SU-DHL-6 (cell line): ENCODE measurements around the gene NPAS3.

ENCODE experiments used
- H2AFZ ChIP-seq: fragments of 200-600 bp; sonication (generic); 2 replicates; pipeline ENCODE4 v1.6.1; 2014; ENCODE audit warnings: low read depth, mild to moderate bottlenecking, moderate library complexity, mixed read lengths, antibody characterized with exemption, low read length; ENCODE audit not compliant: severe bottlenecking
- H3F3A ChIP-seq: fragments of 200-600 bp; shearing (Covaris generic); 2 replicates; pipeline ENCODE4 v1.6.0; 2016; ENCODE audit warnings: antibody characterized with exemption, mild to moderate bottlenecking; ENCODE audit not compliant: insufficient read depth
- H3K27ac ChIP-seq: fragments of 200-600 bp; sonication (generic); 2 replicates; pipeline ENCODE4 v1.5.1; 2016; ENCODE audit warnings: low read depth, mild to moderate bottlenecking, low read length, moderate library complexity, mixed read lengths
- H3K27me3 ChIP-seq: fragments of 200-600 bp; sonication (generic), shearing (Covaris generic); 2 replicates; pipeline ENCODE4 v1.6.0; 2014; ENCODE audit warnings: mild to moderate bottlenecking, low read length
- H3K36me3 ChIP-seq: fragments of 200-600 bp; sonication (generic); 2 replicates; pipeline ENCODE4 v1.6.1; 2014; ENCODE audit warnings: mild to moderate bottlenecking, low read length, mixed read lengths
- H3K4me2 ChIP-seq: fragments of 300-600, 200-600 bp; shearing (Covaris generic), sonication (generic); 2 replicates; pipeline ENCODE4 v1.6.0; 2014; ENCODE audit warnings: low read length, low read depth, mild to moderate bottlenecking; ENCODE audit not compliant: poor library complexity, severe bottlenecking
- H3K4me3 ChIP-seq: fragments of 200-600 bp; sonication (generic); 2 replicates; pipeline ENCODE4 v1.5.1; 2014; ENCODE audit warnings: antibody characterized with exemption, low read length, mild to moderate bottlenecking, mixed read lengths; ENCODE audit not compliant: insufficient read depth, poor library complexity, severe bottlenecking
- H3K79me2 ChIP-seq: fragments of 200-600 bp; sonication (generic); 2 replicates; pipeline ENCODE4 v1.6.1; 2014; ENCODE audit warnings: mild to moderate bottlenecking, low read length, moderate library complexity; ENCODE audit not compliant: insufficient read depth
- H3K9ac ChIP-seq: fragments of 200-600 bp; sonication (generic); 2 replicates; pipeline ENCODE4 v1.7.0; 2014; ENCODE audit warnings: mild to moderate bottlenecking, low read length
- H3K9me2 ChIP-seq: fragments of 200-600 bp; sonication (generic); replicated peaks from 2 replicates; pipeline ENCODE4 v1.6.1; 2014; ENCODE audit warnings: low read length; ENCODE audit not compliant: insufficient read depth
- H3K9me3 ChIP-seq: fragments of 200-600 bp; sonication (generic); 2 replicates; pipeline ENCODE4 v1.6.1; 2014; ENCODE audit warnings: low read length, mixed read lengths; ENCODE audit not compliant: insufficient read depth
- H4K20me1 ChIP-seq: fragments of 200-600 bp; sonication (generic); 2 replicates; pipeline ENCODE4 v1.6.1; 2014; ENCODE audit warnings: low read depth, mild to moderate bottlenecking, antibody characterized with exemption, low read length, moderate library complexity, mixed read lengths
- CTCF ChIP-seq: fragments of 200-600 bp; sonication (generic); IDR thresholded peaks from one replicate; pipeline ENCODE4 v1.5.1; 2017; ENCODE audit warnings: antibody characterized with exemption, mild to moderate bottlenecking, low read length, moderate library complexity; ENCODE audit not compliant: insufficient read depth, poor library complexity, severe bottlenecking
- EZH2phosphoT487 ChIP-seq: fragments of 200-600 bp; sonication (generic), shearing (Covaris generic); conservative IDR thresholded peaks from 2 replicates; pipeline ENCODE4 v1.6.1; 2018; ENCODE audit warnings: mild to moderate bottlenecking, antibody characterized with exemption, low read length, moderate library complexity, mixed read lengths

NPAS3 gene

DNA sequence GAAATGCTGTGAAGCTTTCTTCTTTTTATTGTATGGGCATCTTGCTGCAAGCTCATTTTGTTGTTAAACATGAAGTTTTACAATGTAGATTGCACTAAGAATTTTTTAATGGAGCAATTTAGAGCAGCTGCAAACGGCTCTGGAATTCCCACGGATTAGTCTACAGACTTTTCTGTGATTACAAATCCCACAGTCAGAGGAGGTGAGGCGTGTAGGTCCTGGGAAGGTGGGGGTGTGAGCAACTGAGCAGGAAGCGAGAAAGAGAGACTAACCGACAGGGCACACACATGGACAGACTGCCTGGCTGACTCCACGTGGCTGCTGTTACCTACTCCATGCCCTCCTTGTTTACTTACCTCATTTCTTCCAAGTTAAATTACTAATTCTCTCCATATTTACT lies 348.5 kb downstream of the NPAS3 start:
- no peak overlapping the region for H3K27ac ChIP-seq
- TF ChIP-seq EZH2phosphoT487 (no peak), CTCF (no peak)
- no peaks in the 10 kb centered on the region for H4K20me1 ChIP-seq
- no peak overlapping the region for H3K4me2 ChIP-seq
- no peaks in the 10 kb centered on the region for H3K9me2 ChIP-seq
- H3K36me3 ChIP-seq = no peaks in the 10 kb centered on the region
- no peak overlapping the region for H2AFZ ChIP-seq
- H3K9ac ChIP-seq = no peak overlapping the region
- no peaks in the 10 kb centered on the region for H3K27me3 ChIP-seq
- H3F3A ChIP-seq = no peaks in the 10 kb centered on the region
- no peaks in the 10 kb centered on the region for H3K9me3 ChIP-seq
- H3K4me3 ChIP-seq = no peak overlapping the region
- H3K79me2 ChIP-seq = no peaks in the 10 kb centered on the region

GRCh38 chr14:33290641-33291040 lies 352.0 kb downstream of the NPAS3 start:
- Histone ChIP-seq H3K36me3 (no peaks in the 10 kb centered on the region), H3K4me2 (no peak overlapping the region), H3K9ac (no peak overlapping the region), H3K27me3 (no peaks in the 10 kb centered on the region), H3F3A (no peaks in the 10 kb centered on the region), H3K9me3 (no peaks in the 10 kb centered on the region), H3K9me2 (no peaks in the 10 kb centered on the region), H2AFZ (no peak overlapping the region), H3K27ac (no peak overlapping the region), H3K79me2 (no peaks in the 10 kb centered on the region), H3K4me3 (no peak overlapping the region), H4K20me1 (no peaks in the 10 kb centered on the region)
- no peak for TF ChIP-seq EZH2phosphoT487
- TF ChIP-seq CTCF = no peak

GRCh38 chr14:33291529-33292104 lies 352.9 kb downstream of the NPAS3 start:
- no peak overlapping the region for H3K4me2 ChIP-seq
- no peak overlapping the region for H3K9ac ChIP-seq
- H3K79me2 ChIP-seq = no peaks in the 10 kb centered on the region
- H3K27me3 ChIP-seq = no peaks in the 10 kb centered on the region
- H3K9me2 ChIP-seq = no peaks in the 10 kb centered on the region
- no peaks in the 10 kb centered on the region for H3K9me3 ChIP-seq
- no peak overlapping the region for H2AFZ ChIP-seq
- H3K4me3 ChIP-seq = no peak overlapping the region
- H3K36me3 ChIP-seq = no peaks in the 10 kb centered on the region
- TF ChIP-seq CTCF (no peak), EZH2phosphoT487 (no peak)
- H4K20me1 ChIP-seq = no peaks in the 10 kb centered on the region
- no peak overlapping the region for H3K27ac ChIP-seq
- no peaks in the 10 kb centered on the region for H3F3A ChIP-seq
